Measurements from ENCODE around the gene RGS21. TPM values are rescaled to one million over a fixed set of nuclear protein-coding genes. Genes with fewer than 3 reads are reported as not detected.

The RGS21 gene
- polyA plus RNA-seq (2013), result not detected in 2 replicates

- no peak within 1 kb of the TSS for H3K4ac ChIP-seq (ENCODE audit: low read depth, low read length)
- H3K27me3 ChIP-seq (ENCODE audit: insufficient read depth, low read length), result no peaks in the 10 kb centered on the region
- no peak within 1 kb of the TSS for H3K27ac ChIP-seq (ENCODE audit: low read depth, low read length)
- H2BK12ac ChIP-seq (ENCODE audit: low read length), result no peak within 1 kb of the TSS
- no peak within 1 kb of the TSS for H4K12ac ChIP-seq (ENCODE audit: low read depth, low read length)
- H3K79me1 ChIP-seq (ENCODE audit: low read length), result no peaks in the 10 kb centered on the region
- no peak within 1 kb of the TSS for H2BK5ac ChIP-seq (ENCODE audit: low read depth, low read length, poor library complexity)
- no peak within 1 kb of the TSS for H2AFZ ChIP-seq (ENCODE audit: insufficient read depth, low read length, poor library complexity)
- no peaks in the 10 kb centered on the region for H3K9me3 ChIP-seq (ENCODE audit: insufficient read depth, low read depth, low read length)
- no peak within 1 kb of the TSS for H4K8ac ChIP-seq (ENCODE audit: low read depth, low read length)
- H3K79me2 ChIP-seq (ENCODE audit: control insufficient read depth, insufficient read depth, low read length, poor library complexity), result no peaks in the 10 kb centered on the region
- no peak within 1 kb of the TSS for H3K4me2 ChIP-seq (ENCODE audit: low read length)
- DNase-seq, result no peak
- no peak within 1 kb of the TSS for H3K14ac ChIP-seq (ENCODE audit: low read length)
- no peaks in the 10 kb centered on the region for H3K36me3 ChIP-seq (ENCODE audit: control insufficient read depth in 1 of 2, insufficient read depth in 2 of 2, low read length in 2 of 2)
- no peak within 1 kb of the TSS for H4K91ac ChIP-seq (ENCODE audit: low read depth, low read length)
- H2BK120ac ChIP-seq (ENCODE audit: insufficient read depth, low read length, poor library complexity), result no peak within 1 kb of the TSS
- no peak within 1 kb of the TSS for H3K18ac ChIP-seq (ENCODE audit: low read length)
- no peaks in the 10 kb centered on the region for H3K4me1 ChIP-seq (ENCODE audit: control insufficient read depth in 1 of 2, insufficient read depth in 2 of 2, low read length in 2 of 2)
- no CpG with 5 or more reads among the region's 2 CpGs for WGBS (ENCODE audit: extremely low coverage, insufficient coverage, insufficient read length)
- H3K9ac ChIP-seq (ENCODE audit: low read length), result no peak within 1 kb of the TSS
- no peak within 1 kb of the TSS for H3K23ac ChIP-seq (ENCODE audit: low read length)
- no peak within 1 kb of the TSS for H3K4me3 ChIP-seq (ENCODE audit: low read depth, low read length)
- H2AK5ac ChIP-seq (ENCODE audit: low read length), result no peak within 1 kb of the TSS
Observed at GRCh38 chr1:192316942-192317450, at the start of gene RGS21. RGS21 (plus strand) TSS chr1:192316992; CDS start chr1:192343037, 26,045 bp downstream.

- Histone ChIP-seq H3K27me3 (ENCODE audit: insufficient read depth, low read length) (no peaks in the 10 kb centered on the region), H3K4me1 (ENCODE audit: control insufficient read depth in 1 of 2, insufficient read depth in 2 of 2, low read length in 2 of 2) (no peaks in the 10 kb centered on the region), H3K9me3 (ENCODE audit: insufficient read depth, low read depth, low read length) (no peaks in the 10 kb centered on the region), H3K4me2 (ENCODE audit: low read length) (no peak overlapping the region), H3K79me1 (ENCODE audit: low read length) (no peaks in the 10 kb centered on the region), H2BK5ac (ENCODE audit: low read depth, low read length, poor library complexity) (no peak overlapping the region), H3K9ac (ENCODE audit: low read length) (no peak overlapping the region), H3K18ac (ENCODE audit: low read length) (no peak overlapping the region), H2BK12ac (ENCODE audit: low read length) (no peak overlapping the region), H2BK120ac (ENCODE audit: insufficient read depth, low read length, poor library complexity) (no peak overlapping the region), H3K4ac (ENCODE audit: low read depth, low read length) (no peak overlapping the region), H3K23ac (ENCODE audit: low read length) (no peak overlapping the region), H4K91ac (ENCODE audit: low read depth, low read length) (no peak overlapping the region), H4K8ac (ENCODE audit: low read depth, low read length) (no peak overlapping the region), H3K4me3 (ENCODE audit: low read depth, low read length) (no peak overlapping the region), H3K79me2 (ENCODE audit: control insufficient read depth, insufficient read depth, low read length, poor library complexity) (no peaks in the 10 kb centered on the region), H4K12ac (ENCODE audit: low read depth, low read length) (no peak overlapping the region), H3K27ac (ENCODE audit: low read depth, low read length) (no peak overlapping the region), H2AK5ac (ENCODE audit: low read length) (no peak overlapping the region), H3K14ac (ENCODE audit: low read length) (no peak overlapping the region), H3K36me3 (ENCODE audit: control insufficient read depth in 1 of 2, insufficient read depth in 2 of 2, low read length in 2 of 2) (no peaks in the 10 kb centered on the region), H2AFZ (ENCODE audit: insufficient read depth, low read length, poor library complexity) (no peak overlapping the region)
- no peak for DNase-seq
- no CpG with 5 or more reads among the region's 6 CpGs for WGBS (ENCODE audit: extremely low coverage, insufficient coverage, insufficient read length)
Observed at GRCh38 chr1:192268468-192269052, 48.2 kb upstream of the RGS21 start.

GRCh38 chr1:192270398-192270797, 46.4 kb upstream of the RGS21 start:
- Histone ChIP-seq H3K27me3 (ENCODE audit: insufficient read depth, low read length) (no peaks in the 10 kb centered on the region), H3K14ac (ENCODE audit: low read length) (no peak overlapping the region), H3K18ac (ENCODE audit: low read length) (no peak overlapping the region), H2BK12ac (ENCODE audit: low read length) (no peak overlapping the region), H3K4ac (ENCODE audit: low read depth, low read length) (no peak overlapping the region), H4K91ac (ENCODE audit: low read depth, low read length) (no peak overlapping the region), H3K4me3 (ENCODE audit: low read depth, low read length) (no peak overlapping the region), H2AK5ac (ENCODE audit: low read length) (no peak overlapping the region), H2AFZ (ENCODE audit: insufficient read depth, low read length, poor library complexity) (no peak overlapping the region), H4K8ac (ENCODE audit: low read depth, low read length) (no peak overlapping the region), H3K27ac (ENCODE audit: low read depth, low read length) (no peak overlapping the region), H3K23ac (ENCODE audit: low read length) (no peak overlapping the region), H3K79me1 (ENCODE audit: low read length) (no peaks in the 10 kb centered on the region), H4K12ac (ENCODE audit: low read depth, low read length) (no peak overlapping the region), H3K4me1 (ENCODE audit: control insufficient read depth in 1 of 2, insufficient read depth in 2 of 2, low read length in 2 of 2) (no peaks in the 10 kb centered on the region), H3K79me2 (ENCODE audit: control insufficient read depth, insufficient read depth, low read length, poor library complexity) (no peaks in the 10 kb centered on the region), H3K4me2 (ENCODE audit: low read length) (no peak overlapping the region), H3K36me3 (ENCODE audit: control insufficient read depth in 1 of 2, insufficient read depth in 2 of 2, low read length in 2 of 2) (no peaks in the 10 kb centered on the region), H2BK5ac (ENCODE audit: low read depth, low read length, poor library complexity) (no peak overlapping the region), H3K9ac (ENCODE audit: low read length) (no peak overlapping the region), H3K9me3 (ENCODE audit: insufficient read depth, low read depth, low read length) (no peaks in the 10 kb centered on the region), H2BK120ac (ENCODE audit: insufficient read depth, low read length, poor library complexity) (no peak overlapping the region)
- WGBS (ENCODE audit: extremely low coverage, insufficient coverage, insufficient read length), result no CpG with 5 or more reads among the region's 1 CpG
- no peak for DNase-seq

GRCh38 chr1:192272732-192273131, 44.1 kb upstream of the RGS21 start:
- Histone ChIP-seq H3K36me3 (ENCODE audit: control insufficient read depth in 1 of 2, insufficient read depth in 2 of 2, low read length in 2 of 2) (no peaks in the 10 kb centered on the region), H2BK120ac (ENCODE audit: insufficient read depth, low read length, poor library complexity) (no peak overlapping the region), H2BK5ac (ENCODE audit: low read depth, low read length, poor library complexity) (no peak overlapping the region), H3K79me1 (ENCODE audit: low read length) (no peaks in the 10 kb centered on the region), H2AK5ac (ENCODE audit: low read length) (no peak overlapping the region), H3K79me2 (ENCODE audit: control insufficient read depth, insufficient read depth, low read length, poor library complexity) (no peaks in the 10 kb centered on the region), H4K8ac (ENCODE audit: low read depth, low read length) (no peak overlapping the region), H2AFZ (ENCODE audit: insufficient read depth, low read length, poor library complexity) (no peak overlapping the region), H3K4me1 (ENCODE audit: control insufficient read depth in 1 of 2, insufficient read depth in 2 of 2, low read length in 2 of 2) (no peaks in the 10 kb centered on the region), H3K18ac (ENCODE audit: low read length) (no peak overlapping the region), H4K91ac (ENCODE audit: low read depth, low read length) (no peak overlapping the region), H3K9ac (ENCODE audit: low read length) (no peak overlapping the region), H3K14ac (ENCODE audit: low read length) (no peak overlapping the region), H3K4ac (ENCODE audit: low read depth, low read length) (no peak overlapping the region), H3K23ac (ENCODE audit: low read length) (no peak overlapping the region), H3K4me3 (ENCODE audit: low read depth, low read length) (no peak overlapping the region), H2BK12ac (ENCODE audit: low read length) (no peak overlapping the region), H3K27me3 (ENCODE audit: insufficient read depth, low read length) (no peaks in the 10 kb centered on the region), H3K4me2 (ENCODE audit: low read length) (no peak overlapping the region), H3K9me3 (ENCODE audit: insufficient read depth, low read depth, low read length) (no peaks in the 10 kb centered on the region), H3K27ac (ENCODE audit: low read depth, low read length) (no peak overlapping the region), H4K12ac (ENCODE audit: low read depth, low read length) (no peak overlapping the region)
- WGBS (ENCODE audit: extremely low coverage, insufficient coverage, insufficient read length), result no CpG with 5 or more reads among the region's 3 CpGs
- no peak for DNase-seq
